Epithelial cell of esophagus (primary cell): ENCODE data around the gene CFAP119.

Experiments used
- DNase-seq: peaks from one replicate; pipeline ENCODE4 v3.0.0; 2010; ENCODE audit warnings: low read depth
- H3K4me3 ChIP-seq: 2 replicates; pipeline ENCODE4 v1.5.1; 2011; ENCODE audit warnings: mild to moderate bottlenecking, low read length, control low read depth
- CTCF ChIP-seq: IDR thresholded peaks from 2 replicates; pipeline ENCODE4 v1.5.1; 2011; ENCODE audit warnings: low read depth, mild to moderate bottlenecking, low read length, control low read depth, inconsistent platforms; ENCODE audit not compliant: insufficient read depth; ENCODE audit errors: missing control alignments

Gene CFAP119

DNA sequence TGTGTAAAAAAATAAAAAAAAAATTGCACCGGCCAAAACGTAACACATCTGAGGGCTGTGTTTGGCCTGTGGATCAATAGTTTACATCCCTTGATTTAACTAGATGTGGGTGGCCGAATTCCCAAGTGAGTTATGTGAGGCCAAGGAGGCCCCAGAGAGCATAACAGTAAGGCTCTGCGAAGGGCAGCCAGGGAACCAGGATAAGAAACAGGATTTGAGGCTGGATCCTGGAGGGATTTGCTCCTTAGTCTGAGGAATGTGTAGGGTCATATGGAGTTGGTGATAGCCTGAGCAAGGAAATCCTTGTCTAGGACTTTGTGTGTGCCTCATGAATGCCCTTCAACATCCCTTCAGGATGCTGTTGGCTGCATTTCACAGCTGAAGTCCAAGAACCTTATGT is 11.7 kb downstream of the CFAP119 start:
- no peak for DNase-seq
- no peak overlapping the region for H3K4me3 ChIP-seq
- no peak for TF ChIP-seq CTCF

GRCh38 chr16:30748634-30749445 is 13.0 kb downstream of the CFAP119 start:
- peak overlapping the region; percentile 71 for H3K4me3 ChIP-seq
- peak; percentile 38 for DNase-seq
- no peak for TF ChIP-seq CTCF

- peak within 1 kb of the TSS; percentile 71 for H3K4me3 ChIP-seq
- DNase-seq = peak; percentile 100
- peak; percentile 1 for TF ChIP-seq CTCF
These were observed 13.8 kb downstream of the CFAP119 start, which contains the start of gene PHKG2 for GRCh38 chr16:30747799-30748633. PHKG2 (plus strand) TSS chr16:30748425; CDS start chr16:30748821, 396 bp downstream.

- DNase-seq = peak; percentile 49
- no peak overlapping the region for H3K4me3 ChIP-seq
- TF ChIP-seq CTCF = no peak
These were observed 14.5 kb downstream of the CFAP119 start for GRCh38 chr16:30747331-30747730.

DNA sequence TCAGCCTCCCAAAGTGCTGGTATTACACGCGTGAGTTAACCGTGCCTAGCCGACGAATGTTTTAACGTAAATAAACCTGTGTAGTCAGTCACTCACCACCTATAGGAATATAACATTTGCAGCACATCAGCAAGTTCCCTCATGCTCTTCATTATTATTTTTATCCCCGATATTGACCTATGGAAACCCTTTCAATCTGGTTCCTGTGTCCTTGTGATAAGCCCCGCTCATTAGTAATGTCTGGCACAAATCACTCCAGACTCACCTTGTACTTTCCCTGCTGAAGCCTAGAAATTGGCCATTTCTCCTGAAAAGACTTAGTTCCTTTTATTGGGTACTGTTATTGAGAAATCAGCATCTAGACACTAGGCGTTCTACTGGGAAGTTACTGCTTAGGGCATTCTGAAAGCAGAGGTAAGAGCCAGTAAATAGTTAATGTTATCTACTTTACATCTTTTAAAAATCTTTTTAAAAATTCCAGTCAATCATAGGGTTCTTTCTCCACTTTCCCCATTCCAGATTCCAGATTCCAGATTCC is 15.2 kb downstream of the CFAP119 start:
- DNase-seq = no peak
- H3K4me3 ChIP-seq = no peak overlapping the region
- TF ChIP-seq CTCF = no peak

GRCh38 chr16:30745082-30745481 is 16.8 kb downstream of the CFAP119 start:
- TF ChIP-seq CTCF = no peak
- no peak overlapping the region for H3K4me3 ChIP-seq
- no peak for DNase-seq
